ENCODE measurements around the gene INPP5B. TPM values are rescaled to one million over a fixed set of nuclear protein-coding genes. Genes with fewer than 3 reads are reported as not detected.
A peak's percentile ranks its signal among the peaks of the same experiment; 100 is the strongest.

The INPP5B gene
- total RNA-seq, 1 experiment from 2014 or later = 12.1 TPM

DNA sequence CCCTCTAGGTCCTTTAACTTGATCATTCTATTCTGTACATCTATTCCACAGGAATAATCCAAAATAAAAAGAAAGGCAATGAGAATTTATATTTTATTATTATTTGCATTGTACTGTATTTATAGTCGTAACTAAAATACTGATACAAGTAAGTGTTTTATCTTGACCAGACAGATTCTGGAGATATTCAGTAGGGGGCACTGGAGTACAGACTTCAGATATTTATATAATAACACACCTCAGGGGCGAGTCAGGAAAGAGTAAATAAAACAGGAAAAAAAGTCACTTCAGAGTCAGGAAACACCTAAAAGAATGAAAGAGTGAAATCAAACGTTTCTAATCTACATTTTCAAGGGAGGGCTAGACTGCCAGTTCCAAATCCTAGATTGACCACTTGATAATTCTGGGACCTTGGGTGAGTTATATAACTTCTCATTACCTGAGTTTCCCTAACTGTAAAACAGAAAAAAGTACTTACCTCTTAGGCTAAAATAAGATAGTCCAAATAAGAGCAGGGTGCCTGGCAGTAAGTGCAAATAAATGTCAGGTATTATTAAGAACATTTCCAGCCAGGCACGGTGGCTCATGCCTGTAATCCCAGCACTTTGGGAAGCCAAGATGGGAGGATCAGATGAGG is 56.4 kb downstream of the INPP5B start:
- Histone ChIP-seq H3F3A (ENCODE audit: low read length, unreplicated experiment) (no peaks in the 10 kb centered on the region), H3K4me1 (ENCODE audit: insufficient read depth, low read length) (no peaks in the 10 kb centered on the region; the same call in 1 of the 2 replicates), H3K9ac (ENCODE audit: low read length) (no peak overlapping the region), H3K9me2 (replicated peaks; ENCODE audit: low read length) (no peaks in the 10 kb centered on the region), H3K4me3 (ENCODE audit: low read length) (no peak overlapping the region), H3K36me3 (ENCODE audit: low read depth, low read length) (no peaks in the 10 kb centered on the region; the same call in 1 of the 2 replicates), H3K9me3 (ENCODE audit: low read length) (no peaks in the 10 kb centered on the region), H3K27me3 (ENCODE audit: low read length) (no peaks in the 10 kb centered on the region), H3K27ac (ENCODE audit: low read length) (no peak overlapping the region), H3K79me2 (ENCODE audit: low read length) (no peaks in the 10 kb centered on the region), H2AFZ (ENCODE audit: low read length) (no peak overlapping the region), H3K4me2 (ENCODE audit: low read length) (no peak overlapping the region), H4K20me1 (ENCODE audit: low read length) (no peaks in the 10 kb centered on the region)
- no TSS peak for BruUV-seq (replicated peaks)
- ChIA-PET POLR2A (ENCODE audit: unreplicated experiment) (no interaction called here), CTCF (no interaction called here)
- DNase-seq (peak; percentile 72), ATAC-seq (peak; percentile 86)
- intact Hi-C loops (cut with micrococcal nuclease) = loop anchor here (1.0 kb wide), 1 partner anchor 85 kb away; no protein-coding TSS in a partner anchor
- peak; percentile 76 for TF ChIP-seq CTCF (conservative IDR thresholded peaks at IDR 0.05; ENCODE audit: low read depth, low read length)
- TF ChIP-seq EZH2phosphoT487 (IDR thresholded peaks at IDR 0.05; ENCODE audit: borderline replicate concordance, low read length) = no peak

- Histone ChIP-seq H3K4me1 (ENCODE audit: insufficient read depth, low read length) (no peaks in the 10 kb centered on the region; the same call in 1 of the 2 replicates), H3K4me3 (ENCODE audit: low read length) (no peak overlapping the region), H4K20me1 (ENCODE audit: low read length) (no peaks in the 10 kb centered on the region), H3K27ac (ENCODE audit: low read length) (no peak overlapping the region), H3F3A (ENCODE audit: low read length, unreplicated experiment) (no peaks in the 10 kb centered on the region), H3K9ac (ENCODE audit: low read length) (no peak overlapping the region), H3K79me2 (ENCODE audit: low read length) (no peaks in the 10 kb centered on the region), H3K9me2 (replicated peaks; ENCODE audit: low read length) (no peaks in the 10 kb centered on the region), H3K36me3 (ENCODE audit: low read depth, low read length) (no peaks in the 10 kb centered on the region; the same call in 1 of the 2 replicates), H3K4me2 (ENCODE audit: low read length) (no peak overlapping the region), H3K27me3 (ENCODE audit: low read length) (no peaks in the 10 kb centered on the region), H2AFZ (ENCODE audit: low read length) (no peak overlapping the region), H3K9me3 (ENCODE audit: low read length) (no peaks in the 10 kb centered on the region)
- ATAC-seq (no peak), DNase-seq (no peak)
- TF ChIP-seq EZH2 (IDR thresholded peaks at IDR 0.05; ENCODE audit: low read length, unreplicated experiment) (no peak), EZH2phosphoT487 (IDR thresholded peaks at IDR 0.05; ENCODE audit: borderline replicate concordance, low read length) (no peak), CTCF (conservative IDR thresholded peaks at IDR 0.05; ENCODE audit: low read depth, low read length) (no peak)
- no TSS peak for BruUV-seq (replicated peaks)
- intact Hi-C loops (cut with micrococcal nuclease) = no loop called here
- ChIA-PET POLR2A (ENCODE audit: unreplicated experiment) (interaction anchor here (0.7 kb wide), 1 partner anchor 17 kb away, joined by 5 read pairs; no protein-coding TSS in a partner anchor), CTCF (no interaction called here)
These were observed 58.7 kb downstream of the INPP5B start for GRCh38 chr1:37888022-37888700.

DNA sequence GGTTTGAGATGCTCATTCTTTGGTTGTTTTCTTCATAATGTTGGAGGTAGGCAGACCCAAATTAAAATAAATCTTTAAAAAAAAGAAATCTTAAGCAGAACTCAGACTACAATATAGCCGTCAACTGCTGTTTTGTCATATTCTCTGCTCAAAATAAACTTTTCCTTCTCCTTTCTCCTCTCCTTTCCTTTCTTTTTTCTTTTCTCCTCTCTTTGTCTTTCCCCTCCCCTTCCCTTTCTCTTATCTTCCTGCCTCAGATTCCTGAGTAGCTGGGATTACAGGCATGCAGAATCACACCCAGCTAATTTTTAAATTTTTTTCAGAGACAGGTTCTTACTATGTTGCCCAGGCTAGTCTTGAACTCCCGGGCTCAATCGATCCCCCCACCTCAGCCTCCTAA is 62.7 kb downstream of the INPP5B start:
- no peak overlapping the region for H3K4me3 ChIP-seq (ENCODE audit: low read length)
- no peak for DNase-seq
- no peak overlapping the region for H2AFZ ChIP-seq (ENCODE audit: low read length)
- intact Hi-C loops (cut with micrococcal nuclease) = no loop called here
- no peaks in the 10 kb centered on the region; the same call in 1 of the 2 replicates for H3K36me3 ChIP-seq (ENCODE audit: low read depth, low read length)
- CTCF ChIA-PET = no interaction called here
- no peak for ATAC-seq
- H3K9me2 ChIP-seq (replicated peaks; ENCODE audit: low read length) = no peaks in the 10 kb centered on the region
- H3K27ac ChIP-seq (ENCODE audit: low read length) = no peak overlapping the region
- no peaks in the 10 kb centered on the region for H3K4me1 ChIP-seq (ENCODE audit: insufficient read depth, low read length)
- H3K9me3 ChIP-seq (ENCODE audit: low read length) = no peaks in the 10 kb centered on the region
- no peaks in the 10 kb centered on the region for H3F3A ChIP-seq (ENCODE audit: low read length, unreplicated experiment)
- TF ChIP-seq EZH2 (IDR thresholded peaks at IDR 0.05; ENCODE audit: low read length, unreplicated experiment) (no peak), EZH2phosphoT487 (IDR thresholded peaks at IDR 0.05; ENCODE audit: borderline replicate concordance, low read length) (no peak), CTCF (conservative IDR thresholded peaks at IDR 0.05; ENCODE audit: low read depth, low read length) (no peak)
- H3K79me2 ChIP-seq (ENCODE audit: low read length) = no peaks in the 10 kb centered on the region
- no peak overlapping the region for H3K9ac ChIP-seq (ENCODE audit: low read length)
- no peak overlapping the region for H3K4me2 ChIP-seq (ENCODE audit: low read length)
- POLR2A ChIA-PET (ENCODE audit: unreplicated experiment) = no interaction called here
- H3K27me3 ChIP-seq (ENCODE audit: low read length) = no peaks in the 10 kb centered on the region
- no peaks in the 10 kb centered on the region for H4K20me1 ChIP-seq (ENCODE audit: low read length)
- no TSS peak for BruUV-seq (replicated peaks)

Data from PC-3 (cell line).